ENCODE measurements around the gene CCDC40.

CCDC40 gene, protein sequence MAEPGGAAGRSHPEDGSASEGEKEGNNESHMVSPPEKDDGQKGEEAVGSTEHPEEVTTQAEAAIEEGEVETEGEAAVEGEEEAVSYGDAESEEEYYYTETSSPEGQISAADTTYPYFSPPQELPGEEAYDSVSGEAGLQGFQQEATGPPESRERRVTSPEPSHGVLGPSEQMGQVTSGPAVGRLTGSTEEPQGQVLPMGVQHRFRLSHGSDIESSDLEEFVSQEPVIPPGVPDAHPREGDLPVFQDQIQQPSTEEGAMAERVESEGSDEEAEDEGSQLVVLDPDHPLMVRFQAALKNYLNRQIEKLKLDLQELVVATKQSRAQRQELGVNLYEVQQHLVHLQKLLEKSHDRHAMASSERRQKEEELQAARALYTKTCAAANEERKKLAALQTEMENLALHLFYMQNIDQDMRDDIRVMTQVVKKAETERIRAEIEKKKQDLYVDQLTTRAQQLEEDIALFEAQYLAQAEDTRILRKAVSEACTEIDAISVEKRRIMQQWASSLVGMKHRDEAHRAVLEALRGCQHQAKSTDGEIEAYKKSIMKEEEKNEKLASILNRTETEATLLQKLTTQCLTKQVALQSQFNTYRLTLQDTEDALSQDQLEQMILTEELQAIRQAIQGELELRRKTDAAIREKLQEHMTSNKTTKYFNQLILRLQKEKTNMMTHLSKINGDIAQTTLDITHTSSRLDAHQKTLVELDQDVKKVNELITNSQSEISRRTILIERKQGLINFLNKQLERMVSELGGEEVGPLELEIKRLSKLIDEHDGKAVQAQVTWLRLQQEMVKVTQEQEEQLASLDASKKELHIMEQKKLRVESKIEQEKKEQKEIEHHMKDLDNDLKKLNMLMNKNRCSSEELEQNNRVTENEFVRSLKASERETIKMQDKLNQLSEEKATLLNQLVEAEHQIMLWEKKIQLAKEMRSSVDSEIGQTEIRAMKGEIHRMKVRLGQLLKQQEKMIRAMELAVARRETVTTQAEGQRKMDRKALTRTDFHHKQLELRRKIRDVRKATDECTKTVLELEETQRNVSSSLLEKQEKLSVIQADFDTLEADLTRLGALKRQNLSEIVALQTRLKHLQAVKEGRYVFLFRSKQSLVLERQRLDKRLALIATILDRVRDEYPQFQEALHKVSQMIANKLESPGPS

DNA sequence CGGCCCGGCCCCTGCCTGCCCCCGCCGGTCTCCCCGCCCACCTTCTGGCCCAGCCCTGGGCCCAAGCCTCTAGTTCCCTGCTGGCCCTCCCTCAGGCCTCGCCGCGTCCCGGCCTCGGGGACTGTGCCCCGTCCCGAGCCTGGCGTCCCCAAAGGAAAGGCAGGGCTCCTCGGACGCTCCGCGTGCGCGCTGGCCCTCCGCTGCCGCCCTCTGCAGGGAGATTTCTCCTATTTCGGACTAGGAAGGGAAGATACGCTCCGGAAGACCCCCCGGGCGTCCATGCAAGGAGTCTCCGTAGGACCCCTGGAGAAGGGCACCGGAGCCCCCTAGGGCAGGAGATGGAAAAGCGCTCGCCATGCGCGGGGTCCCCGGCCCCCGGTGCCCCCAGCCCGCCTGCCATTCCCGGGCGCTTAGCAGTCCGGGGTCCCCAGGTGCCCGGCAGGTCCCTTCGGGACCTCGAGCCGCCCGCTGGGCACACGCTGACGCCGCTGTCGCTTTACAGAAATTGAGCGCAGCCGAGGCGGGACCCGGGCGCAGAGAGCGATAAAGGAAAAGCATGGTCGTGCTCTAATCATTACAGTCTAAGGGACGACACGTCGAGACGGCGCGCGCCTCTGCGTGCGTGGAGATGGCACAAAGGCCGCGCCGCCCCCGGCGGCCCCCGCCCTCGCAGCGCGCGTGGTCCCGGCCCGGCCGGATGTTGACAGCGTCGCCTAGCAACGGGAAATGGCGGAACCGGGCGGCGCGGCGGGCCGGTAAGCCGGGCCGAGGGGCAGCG lies at the start of gene CCDC40:
CCDC40 (plus strand) TSS at position 706 of the 778 bp plus-strand sequence; CDS start at position 727, 21 bp downstream.
- H3K4me3 Mint-ChIP-seq = peak within 1 kb of the TSS; percentile 96
- H3K4me1 Mint-ChIP-seq = peaks cover 15% of the 10 kb centered on the region
- H3K9me3 Mint-ChIP-seq = no peaks in the 10 kb centered on the region
- no peaks in the 10 kb centered on the region for H3K36me3 Mint-ChIP-seq
- H3K27ac Mint-ChIP-seq = peak within 1 kb of the TSS; percentile 90
- H3K27me3 Mint-ChIP-seq = peaks cover 27% of the 10 kb centered on the region
- ATAC-seq = peak; percentile 91

DNA sequence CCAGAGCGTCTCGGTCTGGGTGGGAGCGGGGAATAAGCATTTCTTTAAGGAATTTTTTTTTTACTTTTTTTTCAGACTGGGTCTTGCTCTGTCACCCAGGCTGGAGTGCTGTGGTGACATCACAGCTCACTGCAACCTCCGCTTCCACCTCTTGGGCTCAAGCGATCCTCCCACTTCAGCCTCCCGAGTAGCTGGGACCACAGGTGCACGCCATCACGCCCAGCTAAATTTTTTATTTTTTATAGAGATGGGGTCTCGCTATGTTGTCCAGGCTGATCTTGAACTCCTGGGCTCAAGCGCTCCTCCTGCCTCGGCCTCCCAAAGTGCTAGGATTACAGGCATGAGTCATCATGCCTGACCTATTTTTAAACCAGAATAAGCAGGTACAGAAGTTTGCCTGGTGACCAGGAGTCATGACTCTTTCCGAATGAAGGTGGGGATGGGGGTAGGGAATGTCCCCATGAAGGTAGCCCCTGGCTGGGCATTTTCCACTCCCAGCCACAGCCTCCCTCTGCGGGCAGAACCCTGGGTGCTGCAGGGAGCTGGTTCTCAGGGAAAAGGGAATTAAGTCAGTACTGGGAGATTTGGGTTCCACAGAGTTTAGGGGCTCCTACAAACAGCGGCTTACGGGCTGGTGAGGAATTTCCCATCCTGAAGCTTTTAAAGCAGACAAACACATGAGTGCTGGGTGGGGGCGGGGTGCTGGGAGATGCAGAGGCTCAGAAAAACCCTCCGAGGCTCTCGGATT lies 49.1 kb upstream of the CCDC40 start:
- Mint-ChIP-seq H3K27me3 (peaks cover 11% of the 10 kb centered on the region), H3K4me1 (peaks cover 14% of the 10 kb centered on the region), H3K4me3 (no peak overlapping the region), H3K36me3 (no peaks in the 10 kb centered on the region), H3K27ac (no peak overlapping the region), H3K9me3 (no peaks in the 10 kb centered on the region)
- ATAC-seq = no peak

DNA sequence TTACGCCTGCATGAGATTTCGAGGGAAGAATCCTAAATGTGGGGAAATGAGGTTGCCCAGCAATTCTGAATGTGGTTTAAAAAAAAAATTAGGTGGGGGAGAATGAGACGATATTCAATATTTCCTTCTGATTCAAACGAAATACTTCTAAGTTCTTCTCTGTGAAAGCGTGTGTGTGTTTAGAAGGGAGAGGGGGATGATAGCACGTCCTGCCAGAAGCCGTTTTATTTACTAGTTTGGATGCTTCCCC lies 48.6 kb upstream of the CCDC40 start:
- no peak for ATAC-seq
- H3K4me1 Mint-ChIP-seq = peaks cover 19% of the 10 kb centered on the region
- no peaks in the 10 kb centered on the region for H3K9me3 Mint-ChIP-seq
- H3K27me3 Mint-ChIP-seq = peaks cover 11% of the 10 kb centered on the region
- no peak overlapping the region for H3K27ac Mint-ChIP-seq
- H3K4me3 Mint-ChIP-seq = no peak overlapping the region
- no peaks in the 10 kb centered on the region for H3K36me3 Mint-ChIP-seq

DNA sequence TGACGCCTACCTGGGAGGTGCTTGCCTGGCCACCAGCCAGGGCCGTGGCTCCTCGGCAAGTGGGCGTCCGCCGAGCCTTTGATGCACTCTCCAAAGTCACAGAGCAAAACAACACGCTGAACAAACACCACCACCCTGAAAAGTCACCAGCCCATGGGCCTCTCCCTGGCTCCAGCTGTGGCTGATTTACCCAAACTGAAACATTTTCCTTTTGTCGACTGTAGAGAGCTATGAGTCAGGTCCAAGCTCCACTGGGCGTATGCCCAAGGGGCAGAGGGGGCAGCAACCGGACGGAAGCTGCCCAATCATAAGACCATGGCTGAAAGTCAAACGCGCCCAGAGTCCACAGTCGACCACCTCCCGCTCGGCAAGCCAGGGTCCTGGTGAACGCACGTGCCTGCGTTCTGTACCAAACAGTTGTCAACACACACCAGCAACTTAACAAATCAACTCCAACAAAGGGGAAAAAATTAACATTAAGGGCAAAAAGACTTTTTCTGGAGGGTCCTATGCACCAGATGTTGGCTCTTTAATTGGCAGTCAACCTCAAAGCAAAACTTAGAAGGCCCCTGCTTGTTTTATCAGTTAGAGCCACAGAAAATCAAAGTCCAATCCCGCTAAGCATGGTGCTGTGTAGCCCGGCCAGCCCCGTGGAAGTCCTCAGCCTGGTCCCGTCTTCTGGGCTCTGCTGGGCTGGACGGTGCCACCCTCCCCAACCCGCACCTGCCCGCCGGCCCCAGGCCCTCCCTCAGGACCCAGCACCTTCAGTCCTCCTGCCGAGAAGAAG lies 48.1 kb upstream of the CCDC40 start:
- Mint-ChIP-seq H3K4me1 (peaks cover 25% of the 10 kb centered on the region), H3K27me3 (peaks cover 11% of the 10 kb centered on the region), H3K4me3 (no peak overlapping the region), H3K9me3 (no peaks in the 10 kb centered on the region), H3K27ac (no peak overlapping the region), H3K36me3 (no peaks in the 10 kb centered on the region)
- ATAC-seq = no peak

DNA sequence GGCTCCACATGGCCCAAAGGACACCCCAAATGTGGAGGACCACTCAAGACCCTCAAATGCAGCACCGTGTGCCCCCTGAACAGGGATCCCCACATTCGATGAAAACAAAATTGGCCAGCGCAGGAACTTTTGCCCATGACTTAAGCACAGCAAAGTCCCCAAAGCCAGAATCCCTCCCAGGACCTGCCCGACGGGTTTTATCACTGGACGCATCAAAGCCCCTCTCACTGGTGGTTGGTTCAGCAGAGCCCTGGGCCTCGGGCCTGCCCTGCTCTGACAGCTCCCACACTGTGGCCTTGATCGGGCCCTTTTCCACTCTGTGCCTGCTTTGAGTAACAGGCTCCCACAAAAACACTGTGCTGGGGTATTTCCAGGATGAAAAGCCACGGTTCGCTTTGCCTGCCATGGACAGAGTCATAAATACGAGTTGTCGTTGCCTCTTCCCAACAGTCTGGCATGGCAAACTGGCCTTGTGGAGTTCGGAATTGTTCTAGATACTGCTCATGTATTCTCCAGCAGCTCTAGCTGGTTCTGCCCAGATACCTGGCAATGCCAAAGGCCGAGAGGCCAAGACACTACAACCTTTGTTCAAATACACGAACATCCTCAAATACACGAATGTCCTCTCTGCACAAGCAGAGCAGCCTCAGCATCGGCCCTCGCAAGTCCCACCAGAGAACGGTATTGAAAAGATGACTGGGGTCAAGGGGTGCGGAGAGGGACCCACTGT lies 47.2 kb upstream of the CCDC40 start:
- Mint-ChIP-seq H3K4me1 (peaks cover 31% of the 10 kb centered on the region), H3K27ac (no peak overlapping the region), H3K9me3 (no peaks in the 10 kb centered on the region), H3K36me3 (no peaks in the 10 kb centered on the region), H3K4me3 (no peak overlapping the region), H3K27me3 (peaks cover 11% of the 10 kb centered on the region)
- ATAC-seq = no peak

DNA sequence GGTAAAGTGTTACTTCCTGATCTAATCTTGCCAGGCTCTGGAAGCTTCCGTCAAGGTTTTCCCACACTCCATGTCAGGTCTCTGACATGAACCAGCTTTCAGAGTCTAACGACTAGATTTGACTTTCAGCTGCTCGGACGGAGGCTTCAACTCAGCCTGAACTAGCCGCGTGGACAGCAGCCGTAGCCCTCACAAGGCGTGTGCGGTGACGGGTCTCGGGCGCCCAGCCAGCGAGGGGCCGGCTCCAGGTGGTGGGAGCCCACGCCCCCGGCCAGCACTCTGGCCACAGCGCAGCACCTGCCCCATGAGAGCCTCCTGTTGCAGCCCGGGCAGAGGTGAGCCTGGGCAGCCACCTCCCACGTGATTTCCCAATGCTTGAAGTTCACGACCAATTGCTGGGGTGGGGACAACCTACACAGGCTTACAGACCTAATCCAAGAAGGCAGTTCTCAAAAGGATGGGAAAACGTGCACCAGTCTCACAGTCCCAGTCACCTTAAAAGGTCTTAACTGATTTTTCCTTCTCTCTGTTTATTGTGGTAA lies 46.3 kb upstream of the CCDC40 start:
- no peaks in the 10 kb centered on the region for H3K36me3 Mint-ChIP-seq
- peaks cover 28% of the 10 kb centered on the region for H3K4me1 Mint-ChIP-seq
- no peak overlapping the region for H3K27ac Mint-ChIP-seq
- peaks cover 11% of the 10 kb centered on the region for H3K27me3 Mint-ChIP-seq
- no peaks in the 10 kb centered on the region for H3K9me3 Mint-ChIP-seq
- ATAC-seq = no peak
- H3K4me3 Mint-ChIP-seq = no peak overlapping the region

DNA sequence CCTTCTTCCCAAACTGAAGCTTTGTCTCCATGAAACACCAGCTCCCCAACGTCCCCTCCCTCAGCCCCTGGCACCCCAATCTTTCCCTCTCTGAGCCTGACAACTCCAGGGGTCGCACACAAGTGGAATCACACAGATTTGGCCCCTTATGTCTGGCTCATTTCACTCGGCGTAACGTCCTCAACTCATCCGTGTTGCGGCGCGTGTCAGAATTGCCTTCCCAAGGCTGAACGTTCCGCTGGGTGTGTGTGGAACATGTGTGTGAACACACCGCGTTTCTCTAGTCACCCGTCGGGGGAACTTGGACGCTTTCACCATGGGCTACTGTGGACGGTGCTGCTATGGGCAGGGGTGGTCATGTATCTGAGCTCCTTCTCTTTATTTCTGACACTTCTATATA lies 45.7 kb upstream of the CCDC40 start:
- no peaks in the 10 kb centered on the region for H3K36me3 Mint-ChIP-seq
- H3K4me3 Mint-ChIP-seq = no peak overlapping the region
- no peak for ATAC-seq
- H3K4me1 Mint-ChIP-seq = peaks cover 28% of the 10 kb centered on the region
- H3K27ac Mint-ChIP-seq = peak overlapping the region; percentile 48
- H3K9me3 Mint-ChIP-seq = no peaks in the 10 kb centered on the region
- peaks cover 11% of the 10 kb centered on the region for H3K27me3 Mint-ChIP-seq

DNA sequence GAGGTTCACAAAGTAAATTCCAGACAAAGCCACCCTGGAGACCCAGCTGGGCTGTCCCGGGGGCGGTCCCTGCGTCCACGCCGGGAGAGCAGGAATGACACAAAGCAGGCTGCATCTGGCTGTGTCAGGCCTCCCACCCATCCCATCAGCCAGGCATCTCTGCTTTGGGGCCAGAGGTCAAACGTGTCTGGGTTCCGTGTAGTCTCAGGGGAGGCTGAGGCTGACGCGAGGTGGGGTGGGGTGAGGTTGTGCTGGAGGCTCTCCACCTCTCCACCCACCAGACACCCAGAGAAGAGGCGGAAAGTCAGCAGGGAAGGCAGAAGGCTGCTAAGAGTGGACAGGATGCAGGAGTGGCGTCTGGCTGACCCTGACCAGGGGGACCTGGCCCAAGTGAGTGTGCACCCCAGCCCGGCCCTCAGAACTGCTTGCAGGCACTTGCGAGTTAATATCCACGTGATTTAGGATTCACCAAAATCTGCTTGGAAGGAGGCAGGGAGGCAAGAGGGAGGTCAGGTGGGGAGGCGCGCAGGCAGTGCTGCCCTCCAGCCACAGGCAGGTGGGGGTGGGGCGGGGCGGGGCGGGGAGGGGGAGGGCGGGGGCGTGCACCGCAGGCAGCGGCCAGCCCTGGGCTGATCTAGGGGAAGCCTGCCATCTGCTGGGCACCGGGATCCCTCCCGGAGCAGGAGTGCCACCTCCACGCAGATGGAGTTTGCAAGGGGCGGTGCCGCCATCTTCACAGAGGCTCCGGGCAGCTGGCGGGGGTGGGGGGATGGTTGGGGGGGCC lies 45.1 kb upstream of the CCDC40 start:
- H3K27ac Mint-ChIP-seq = peak overlapping the region; percentile 48
- peak overlapping the region; percentile 58 for H3K4me3 Mint-ChIP-seq
- no peaks in the 10 kb centered on the region for H3K36me3 Mint-ChIP-seq
- no peaks in the 10 kb centered on the region for H3K9me3 Mint-ChIP-seq
- H3K4me1 Mint-ChIP-seq = peaks cover 28% of the 10 kb centered on the region
- ATAC-seq = peak; percentile 90
- H3K27me3 Mint-ChIP-seq = peaks cover 11% of the 10 kb centered on the region

DNA sequence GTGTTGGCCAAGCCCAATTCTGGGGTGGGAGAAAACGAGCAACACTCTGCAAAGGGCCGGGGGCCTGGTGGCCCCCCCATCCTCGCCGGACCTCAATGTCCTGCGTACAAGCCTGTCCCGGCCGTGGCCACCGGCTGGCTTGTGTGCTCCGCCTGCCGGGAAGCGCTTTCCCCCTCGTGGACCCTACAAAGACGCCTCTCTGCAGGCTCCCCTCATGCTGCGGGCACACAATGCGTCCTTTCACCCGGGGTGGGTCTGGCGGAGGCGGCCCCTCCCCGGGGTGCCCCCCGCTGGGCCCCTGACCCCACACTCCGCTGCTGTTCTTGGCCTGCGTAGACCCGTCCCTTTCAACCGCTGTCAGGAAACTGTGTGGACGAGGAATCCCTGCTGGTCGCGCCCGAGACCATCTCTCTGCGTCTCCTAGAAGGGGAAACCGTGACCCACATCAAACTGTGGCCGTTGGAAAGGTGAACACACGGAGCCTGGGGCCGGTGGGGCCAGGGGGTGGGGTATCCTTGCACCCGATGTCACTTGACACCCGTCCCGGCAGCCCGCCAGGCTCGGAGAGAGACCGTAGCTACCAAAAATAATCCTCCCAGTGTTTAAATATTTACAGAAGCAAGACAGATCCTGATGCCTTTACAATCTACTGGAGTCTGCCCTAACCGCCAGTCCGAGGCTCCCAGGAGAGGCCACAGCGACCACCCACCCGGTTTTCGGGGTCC lies 44.4 kb upstream of the CCDC40 start:
- ATAC-seq = peak; percentile 6
- peaks cover 11% of the 10 kb centered on the region for H3K27me3 Mint-ChIP-seq
- H3K9me3 Mint-ChIP-seq = no peaks in the 10 kb centered on the region
- peak overlapping the region; percentile 50 for H3K4me3 Mint-ChIP-seq
- peaks cover 34% of the 10 kb centered on the region for H3K4me1 Mint-ChIP-seq
- H3K27ac Mint-ChIP-seq = peak overlapping the region; percentile 4
- no peaks in the 10 kb centered on the region for H3K36me3 Mint-ChIP-seq

DNA sequence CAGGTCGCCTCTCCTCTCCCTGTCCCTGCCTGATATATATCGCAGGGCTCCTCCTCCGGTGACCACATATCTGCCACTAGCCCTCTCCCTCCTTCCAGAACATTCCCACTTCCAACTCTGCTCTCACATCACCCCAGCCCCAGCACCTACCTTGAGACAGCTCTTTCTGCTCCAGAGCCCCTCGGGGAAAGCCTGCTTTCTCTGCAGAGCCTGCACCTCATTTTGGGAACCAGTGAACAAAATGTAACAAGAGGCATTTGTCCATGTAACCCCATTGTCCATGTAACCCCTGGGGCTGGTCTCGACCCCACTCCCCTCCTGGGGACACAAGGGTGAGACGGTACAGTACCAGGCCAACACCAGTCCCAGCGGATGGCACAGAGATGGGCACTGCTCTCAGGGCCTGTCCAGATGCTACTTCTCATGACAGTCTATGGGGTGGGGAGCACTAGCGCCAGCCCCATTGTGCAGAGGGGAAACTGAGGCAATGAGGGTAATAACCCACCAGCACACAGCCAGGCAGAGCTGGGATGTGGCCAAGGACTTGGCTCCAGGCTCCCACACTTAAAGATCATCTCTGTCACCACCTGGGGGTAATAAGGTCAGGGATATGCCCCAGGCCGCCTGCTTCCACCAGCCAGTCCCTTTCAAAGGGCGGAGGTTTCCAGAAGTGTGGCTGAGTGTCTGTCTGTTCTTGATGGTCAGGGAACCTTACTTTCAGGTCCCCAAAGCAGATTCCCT lies 43.6 kb upstream of the CCDC40 start:
- no peak for ATAC-seq
- peak overlapping the region; percentile 4 for H3K27ac Mint-ChIP-seq
- peaks cover 41% of the 10 kb centered on the region for H3K4me1 Mint-ChIP-seq
- peaks cover 11% of the 10 kb centered on the region for H3K27me3 Mint-ChIP-seq
- H3K9me3 Mint-ChIP-seq = no peaks in the 10 kb centered on the region
- H3K36me3 Mint-ChIP-seq = no peaks in the 10 kb centered on the region
- H3K4me3 Mint-ChIP-seq = peak overlapping the region; percentile 49

DNA sequence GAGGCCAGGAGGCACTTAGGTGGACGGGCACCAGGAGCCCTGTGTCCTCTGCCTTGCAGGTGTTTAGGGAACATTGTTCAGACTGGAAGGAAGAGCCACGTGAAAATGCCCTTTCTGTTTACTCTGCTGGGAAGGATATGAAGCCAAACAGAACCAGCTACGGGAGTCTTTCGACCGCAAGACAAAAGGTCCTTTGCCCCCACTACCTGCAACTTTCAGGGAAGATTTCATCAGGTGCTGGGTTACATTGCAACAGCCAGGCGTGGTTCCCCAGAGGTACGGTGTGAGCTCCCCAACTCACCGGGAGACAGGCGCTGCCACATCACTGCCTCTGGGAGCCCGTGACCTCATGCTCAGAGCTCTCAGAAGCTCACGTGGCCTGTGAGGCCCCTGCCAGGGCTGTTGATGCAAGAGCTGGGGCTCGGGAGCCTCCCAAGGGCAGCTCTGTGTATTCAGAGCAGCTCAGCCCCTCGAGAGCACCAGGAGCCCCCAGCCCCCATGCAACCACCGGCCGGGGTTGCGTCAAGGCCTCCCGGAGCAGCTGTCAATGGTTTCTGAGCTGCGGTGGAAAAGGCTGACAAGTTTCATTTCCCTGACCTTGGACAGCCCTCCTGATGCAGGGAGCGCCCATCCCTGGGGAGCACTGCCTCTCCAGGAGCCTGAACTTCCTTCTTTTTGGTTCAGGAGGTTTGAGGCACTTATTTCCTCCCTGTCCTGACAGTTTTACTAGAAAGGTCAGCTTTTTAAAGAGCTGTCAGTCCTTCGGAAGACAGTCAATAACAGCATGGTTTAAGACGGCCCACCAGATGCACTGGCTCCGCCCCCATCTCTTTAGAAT lies 42.8 kb upstream of the CCDC40 start:
- Mint-ChIP-seq H3K9me3 (no peaks in the 10 kb centered on the region), H3K27me3 (peaks cover 11% of the 10 kb centered on the region), H3K27ac (peak overlapping the region; percentile 4), H3K36me3 (no peaks in the 10 kb centered on the region), H3K4me1 (peaks cover 44% of the 10 kb centered on the region), H3K4me3 (peak overlapping the region; percentile 34)
- ATAC-seq = peak; percentile 31
